GM12878 (cell line): ENCODE data around the gene ACTR2. TPM values are rescaled to one million over a fixed set of nuclear protein-coding genes. Genes with fewer than 3 reads are reported as not detected.

Experiments used
- ATAC-seq: fragments of 200-7000 bp; cut with Tn5 transposase; 3 replicates; pipeline ENCODE4 v1.9.1; 2020; ENCODE audit warnings: mild to moderate bottlenecking, moderate library complexity
- BruUV-seq: library from RNA; stranded (reverse); fragments of 400-500 nt; replicated peaks from 2 replicates; lab custom pipeline; 2021; lab: Mats Ljungman, UMichigan
- CTCF ChIA-PET: fragments of 300-600 bp; sonication (Branson Sonifier 250); formaldehyde crosslinking; extraction: SDS; loops from one replicate; lab custom pipeline; 2021; ENCODE audit warnings: inconsistent platforms; lab: Yijun Ruan, JAX
- POLR2A ChIA-PET: fragments of 350-600 bp; formaldehyde crosslinking; extraction: SDS; loops from one replicate; lab custom pipeline; 2021; ENCODE audit warnings: inconsistent platforms; lab: Charles Lee
- RAD21 ChIA-PET: fragments of 300-600 bp; sonication (Branson Sonifier 250); formaldehyde crosslinking; loops from one replicate; lab custom pipeline; 2023; ENCODE audit warnings: antibody characterized with exemption; ENCODE audit not compliant: unreplicated experiment; lab: Charles Lee
- SMC1A ChIA-PET: fragments of 300-600 bp; sonication (Branson Sonifier 250); formaldehyde crosslinking; loops from one replicate; lab custom pipeline; 2023; ENCODE audit not compliant: unreplicated experiment, uncharacterized antibody; lab: Charles Lee
- DNase-seq: peaks from one replicate; pipeline ENCODE4 v3.0.0-alpha.2; 2011; ENCODE audit warnings: low read depth, low spot score
- FAIRE-seq: peaks from 3 replicates; lab custom pipeline; 2011; peaks lifted over from hg19 to GRCh38; lab: Jason Lieb, UNC
- H2AFZ ChIP-seq: 2 replicates; pipeline ENCODE4 v1.6.0; 2011; ENCODE audit warnings: low read depth, low read length, control low read depth; ENCODE audit not compliant: control insufficient read depth
- H3K27ac ChIP-seq: 2 replicates; pipeline ENCODE4 v1.5.1; 2011; ENCODE audit warnings: control low read depth; ENCODE audit not compliant: control insufficient read depth, insufficient read depth
- H3K27me3 ChIP-seq, 2 experiments: replicated peaks in 1 of 2; 2 replicates each; pipeline versions ENCODE4 v1.6.0 to v1.6.1; 2011; ENCODE audit warnings: low read length in 1 of 2; ENCODE audit not compliant: control insufficient read depth in 2 of 2, insufficient read depth in 2 of 2
- H3K36me3 ChIP-seq, 2 experiments: 2 replicates each; pipeline ENCODE4 v1.5.1; 2011; ENCODE audit warnings: low read length in 1 of 2; ENCODE audit not compliant: control insufficient read depth in 2 of 2, insufficient read depth in 2 of 2
- H3K4me1 ChIP-seq: 2 replicates; pipeline ENCODE4 v1.6.1; 2011; ENCODE audit warnings: mild to moderate bottlenecking, low read length, moderate library complexity, mixed read lengths; ENCODE audit not compliant: control insufficient read depth, insufficient read depth
- H3K4me2 ChIP-seq: 2 replicates; pipeline ENCODE4 v1.6.0; 2011; ENCODE audit warnings: control low read depth; ENCODE audit not compliant: control insufficient read depth, insufficient read depth
- H3K4me3 ChIP-seq: fragments of 200-600 bp; sonication (generic); 2 replicates; pipeline ENCODE4 v1.5.1; 2016
- H3K79me2 ChIP-seq: 2 replicates; pipeline ENCODE4 v1.6.0; 2011; ENCODE audit warnings: low read length; ENCODE audit not compliant: control insufficient read depth, insufficient read depth
- H3K9ac ChIP-seq: 2 replicates; pipeline ENCODE4 v1.8.0; 2011; ENCODE audit warnings: low read length, control low read depth, mixed read lengths; ENCODE audit not compliant: control insufficient read depth, insufficient read depth
- H3K9me3 ChIP-seq: replicated peaks from 3 replicates; pipeline ENCODE4 v1.5.1; 2011; ENCODE audit warnings: mild to moderate bottlenecking, low read length; ENCODE audit not compliant: control insufficient read depth, insufficient read depth
- H4K20me1 ChIP-seq: 2 replicates; pipeline ENCODE4 v1.6.0; 2011; ENCODE audit not compliant: control insufficient read depth, insufficient read depth
- NFIC ChIP-seq: IDR thresholded peaks from 2 replicates; pipeline ENCODE4 v1.6.1; 2012; ENCODE audit warnings: low read depth, mild to moderate bottlenecking, inconsistent platforms, low read length, moderate library complexity
- NR2F1 ChIP-seq: fragments of 450-650 bp; conservative IDR thresholded peaks from 2 replicates; pipeline ENCODE4 v1.6.1; 2017; ENCODE audit warnings: mild to moderate bottlenecking
- ZNF622 ChIP-seq: fragments of 450-650 bp; IDR thresholded peaks from 2 replicates; pipeline ENCODE4 v1.6.1; 2017; ENCODE audit warnings: mild to moderate bottlenecking, inconsistent platforms
- WGBS: methylation state at CpG from one replicate; pipeline ENCODE4 v1.1.6; 2016; ENCODE audit warnings: low lambda C conversion rate; ENCODE audit not compliant: insufficient replicate concordance, insufficient coverage; ENCODE audit errors: missing lambda C conversion rate; 5-methylcytosine and 5-hydroxymethylcytosine counted together
- in situ Hi-C: fragments of 300-500 bp; cut with MboI; formaldehyde crosslinking; loops from 9 replicates; pipeline ENCODE4 v1.14.3; 2018; ENCODE audit warnings: mixed read lengths
- intact Hi-C: fragments of 100-400 bp; cut with micrococcal nuclease; formaldehyde crosslinking; loops from one replicate; pipeline ENCODE4 v1.14.2; 2022; ENCODE audit not compliant: unreplicated experiment
- polyA plus RNA-seq, 11 experiments: library from polyadenylated mRNA; depleted of rRNA in 4 of 11; unstranded in 6 of 11; stranded (reverse) in 5 of 11; fragments of >200 nt; fragmentation: Nextera tagmentation in 4 of 11; fragmentation: Illumina TruSeq in 1 of 11; extraction: Ambion mirVana in 4 of 11; extraction: Trizol in 1 of 11; gene quantifications; 1 replicate in 1 of 11; 2 replicates in 10 of 11; pipeline versions ENCODE4 v1.2.1 to v1.2.3, GENCODE V29; 2011 to 2016; ENCODE audit warnings: inconsistent platforms in 2 of 11, missing spikeins in 2 of 11, low read depth in 1 of 11
- total RNA-seq, 4 experiments: library from RNA; depleted of rRNA in 3 of 4; stranded (reverse); fragments of >200 nt in 3 of 4; fragmentation: Illumina TruSeq in 1 of 4; extraction: Trizol in 1 of 4; gene quantifications; 2 replicates each; pipeline versions ENCODE4 v1.2.1 to v1.2.3, GENCODE V29; 2013 to 2021
- TF ChIP-seq, protein P1 (sequence below), 3 experiments: IDR thresholded peaks in 2 of 3; conservative IDR thresholded peaks in 1 of 3; 2 replicates each; pipeline ENCODE4 v1.5.1; 2011; ENCODE audit warnings: low read depth in 3 of 3, low read length in 3 of 3, mild to moderate bottlenecking in 3 of 3, control low read depth in 2 of 3, moderate library complexity in 2 of 3, inconsistent platforms in 1 of 3, mixed read lengths in 1 of 3; ENCODE audit not compliant: control insufficient read depth in 2 of 3, insufficient read depth in 1 of 3; ENCODE audit errors: extremely low read depth in 1 of 3
- TF ChIP-seq, protein P2 (sequence below): IDR thresholded peaks from 2 replicates; pipeline ENCODE4 v1.6.1; 2011; ENCODE audit warnings: mild to moderate bottlenecking, low read depth, low read length, moderate library complexity; ENCODE audit not compliant: insufficient replicate concordance

ACTR2 gene
- total and polyA plus RNA-seq, 10 of the 15 experiments (the other 5 are each of a cell fraction or from before 2014, with no cell fraction given), result 94.2 to 401 (median 195) TPM

DNA sequence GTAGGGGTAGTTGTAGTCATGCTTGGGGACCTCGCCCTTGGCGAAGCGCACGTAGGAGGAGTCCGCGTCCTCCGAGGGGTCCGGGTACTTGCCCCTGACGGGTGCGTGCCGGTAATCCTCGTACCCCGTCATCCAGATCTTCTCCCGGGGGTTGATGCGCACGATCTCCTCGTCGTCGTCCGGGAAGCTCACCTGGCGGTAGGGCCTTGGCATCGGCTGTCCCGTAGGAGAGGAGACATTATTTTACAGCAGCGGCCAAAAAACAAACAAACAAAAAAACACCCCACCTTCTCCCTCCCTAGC is 86.3 kb downstream of the ACTR2 start:
- no TSS peak for BruUV-seq
- no peak for FAIRE-seq
- Histone ChIP-seq H3K27me3 (no peaks in the 10 kb centered on the region), H3K36me3 (peaks cover 0 to 9% of the 10 kb centered on the region in 2 experiments; a peak in 2 of 4 replicates), H3K79me2 (no peaks in the 10 kb centered on the region), H3K4me3 (no peak overlapping the region), H4K20me1 (0 out of 2 replicates have a peak, but pooled peaks cover 2% of the 10 kb centered on the region), H3K9me3 (no peaks in the 10 kb centered on the region; the same call in 2 of the 3 replicates), H3K9ac (no peak overlapping the region), H3K4me2 (no peak overlapping the region), H2AFZ (no peak overlapping the region), H3K27ac (no peak overlapping the region), H3K4me1 (no peaks in the 10 kb centered on the region)
- POLR2A ChIA-PET, result no interaction called here
- CTCF ChIA-PET, result no interaction called here
- SMC1A ChIA-PET, result no interaction called here
- in situ Hi-C loops, result no loop called here
- intact Hi-C loops, result no loop called here
- DNase-seq, result no peak
- WGBS, result 94% methylated on average over 24 of the region's 24 CpGs
- ATAC-seq, result no peak
- TF ChIP-seq, protein P1, sequence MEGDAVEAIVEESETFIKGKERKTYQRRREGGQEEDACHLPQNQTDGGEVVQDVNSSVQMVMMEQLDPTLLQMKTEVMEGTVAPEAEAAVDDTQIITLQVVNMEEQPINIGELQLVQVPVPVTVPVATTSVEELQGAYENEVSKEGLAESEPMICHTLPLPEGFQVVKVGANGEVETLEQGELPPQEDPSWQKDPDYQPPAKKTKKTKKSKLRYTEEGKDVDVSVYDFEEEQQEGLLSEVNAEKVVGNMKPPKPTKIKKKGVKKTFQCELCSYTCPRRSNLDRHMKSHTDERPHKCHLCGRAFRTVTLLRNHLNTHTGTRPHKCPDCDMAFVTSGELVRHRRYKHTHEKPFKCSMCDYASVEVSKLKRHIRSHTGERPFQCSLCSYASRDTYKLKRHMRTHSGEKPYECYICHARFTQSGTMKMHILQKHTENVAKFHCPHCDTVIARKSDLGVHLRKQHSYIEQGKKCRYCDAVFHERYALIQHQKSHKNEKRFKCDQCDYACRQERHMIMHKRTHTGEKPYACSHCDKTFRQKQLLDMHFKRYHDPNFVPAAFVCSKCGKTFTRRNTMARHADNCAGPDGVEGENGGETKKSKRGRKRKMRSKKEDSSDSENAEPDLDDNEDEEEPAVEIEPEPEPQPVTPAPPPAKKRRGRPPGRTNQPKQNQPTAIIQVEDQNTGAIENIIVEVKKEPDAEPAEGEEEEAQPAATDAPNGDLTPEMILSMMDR (IDR thresholded peaks at IDR 0.05 in 2 of 3, conservative IDR thresholded peaks at IDR 0.05 in 1 of 3; ENCODE audit: control insufficient read depth in 2 of 3, extremely low read depth in 1 of 3, insufficient read depth in 1 of 3, low read depth in 3 of 3, low read length in 3 of 3), result no peak
- TF ChIP-seq NR2F1 (no peak), NFIC (no peak), ZNF622 (no peak)
- TF ChIP-seq, protein P2, sequence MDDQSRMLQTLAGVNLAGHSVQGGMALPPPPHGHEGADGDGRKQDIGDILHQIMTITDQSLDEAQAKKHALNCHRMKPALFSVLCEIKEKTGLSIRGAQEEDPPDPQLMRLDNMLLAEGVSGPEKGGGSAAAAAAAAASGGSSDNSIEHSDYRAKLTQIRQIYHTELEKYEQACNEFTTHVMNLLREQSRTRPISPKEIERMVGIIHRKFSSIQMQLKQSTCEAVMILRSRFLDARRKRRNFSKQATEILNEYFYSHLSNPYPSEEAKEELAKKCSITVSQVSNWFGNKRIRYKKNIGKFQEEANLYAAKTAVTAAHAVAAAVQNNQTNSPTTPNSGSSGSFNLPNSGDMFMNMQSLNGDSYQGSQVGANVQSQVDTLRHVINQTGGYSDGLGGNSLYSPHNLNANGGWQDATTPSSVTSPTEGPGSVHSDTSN, result no peak
- RAD21 ChIA-PET, result no interaction called here
